ENCODE results near the gene VPS8.
"Not testable (repeated sequence)": the region's sequence is repeated elsewhere in the genome, so short reads cannot be mapped to it uniquely, and the experiment has no call there.

Gene VPS8

DNA sequence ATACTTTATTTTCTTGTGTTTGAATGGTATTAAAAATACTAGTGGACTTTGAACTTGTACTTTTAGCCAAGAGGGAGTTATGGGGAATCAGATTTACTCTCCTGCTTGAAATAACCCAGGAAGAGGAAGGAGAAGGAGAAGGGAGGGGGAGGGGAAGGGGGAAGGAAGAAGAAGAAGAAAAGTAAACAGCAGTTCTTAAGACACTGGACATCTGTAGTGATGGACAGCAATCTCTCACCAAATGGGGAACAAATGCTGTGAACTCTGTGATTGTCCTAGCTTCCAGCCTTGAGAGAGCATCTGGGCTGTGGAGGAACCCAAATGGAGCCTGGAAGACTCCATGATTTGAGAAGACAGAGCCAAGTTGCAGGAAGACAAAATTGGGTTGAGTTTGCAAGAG lies 52.0 kb downstream of the VPS8 start:
- no peak for DNase-seq (ENCODE audit: low read depth in 2 of 2)

GRCh38 chr3:184868477-184868876 lies 56.5 kb downstream of the VPS8 start:
- DNase-seq (ENCODE audit: low read depth in 2 of 2) = no peak

DNA sequence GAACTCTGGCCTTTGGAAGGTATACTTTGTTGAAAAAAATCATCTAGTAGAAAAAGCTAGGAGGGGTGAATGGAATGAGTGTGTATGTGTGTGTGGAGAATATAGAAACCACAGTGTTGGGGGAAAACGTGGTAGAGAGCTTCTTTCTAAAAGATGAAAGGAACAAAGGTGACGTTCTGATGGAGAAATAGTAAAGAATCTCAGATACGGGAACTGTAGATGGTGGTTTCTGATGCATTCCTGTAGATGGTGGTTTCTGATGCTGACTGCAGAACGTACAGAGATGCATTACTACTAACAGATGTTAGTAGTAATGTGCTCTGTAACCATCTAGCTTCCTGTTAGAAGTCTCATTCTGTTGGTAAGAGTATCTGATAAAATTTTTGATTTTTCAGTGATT lies 60.2 kb downstream of the VPS8 start:
- DNase-seq (ENCODE audit: low read depth in 2 of 2) = no peak

DNA sequence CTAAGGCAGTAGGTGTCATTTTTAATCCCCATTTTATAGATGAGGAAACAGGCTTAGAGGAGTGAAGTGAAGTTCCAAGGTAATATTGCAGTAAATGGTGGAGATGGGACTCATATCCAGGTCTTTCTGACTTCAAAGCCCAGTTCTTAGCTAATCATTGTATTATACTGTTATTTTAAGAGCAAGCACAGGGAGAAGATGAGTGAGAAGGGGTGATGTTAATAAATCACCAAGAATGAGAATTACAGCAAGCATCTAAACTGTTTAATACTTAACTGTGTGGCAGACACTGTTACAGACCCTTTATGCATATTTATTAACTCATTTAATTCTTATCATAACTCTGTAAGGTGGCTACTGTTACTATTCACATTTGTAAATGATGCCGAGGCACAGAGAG lies 61.2 kb downstream of the VPS8 start:
- no peak for DNase-seq (ENCODE audit: low read depth in 2 of 2)

- no peak for DNase-seq (ENCODE audit: low read depth in 2 of 2)
Observed at GRCh38 chr3:184874709-184875644, 63.0 kb downstream of the VPS8 start.

GRCh38 chr3:184880276-184881019 lies 68.5 kb downstream of the VPS8 start:
- no peak for DNase-seq (ENCODE audit: low read depth in 2 of 2)

DNA sequence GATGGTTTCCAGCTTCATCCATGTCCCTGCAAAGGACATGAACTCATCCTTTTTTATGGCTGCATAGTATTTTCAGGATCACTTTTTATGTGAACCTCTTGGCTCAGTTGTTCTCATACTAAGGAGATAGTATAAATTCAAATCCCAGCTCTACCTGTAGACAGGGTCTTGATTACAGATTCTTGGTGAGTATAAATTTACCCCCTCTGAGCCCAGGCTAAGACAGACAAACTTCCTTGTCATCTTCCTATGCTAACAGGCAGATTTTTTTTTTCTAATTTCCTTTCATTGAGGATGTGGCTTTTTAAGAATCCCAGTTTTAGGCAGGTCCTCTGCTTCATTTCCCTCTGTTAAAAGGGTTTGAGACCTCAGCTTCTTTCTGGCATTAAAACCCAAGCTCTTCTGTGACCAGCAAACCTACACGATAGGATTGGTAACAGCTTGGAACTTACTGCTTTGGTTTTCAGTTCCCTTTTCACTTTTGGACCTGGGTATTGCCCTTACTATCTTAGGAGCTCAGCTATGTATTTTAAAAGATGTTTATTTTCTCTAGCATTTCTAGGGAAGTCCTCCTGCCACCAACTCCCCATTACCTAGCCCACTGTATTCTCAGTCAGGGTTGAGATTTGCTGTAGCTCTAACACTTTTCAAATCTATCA lies 72.5 kb downstream of the VPS8 start:
- no peak for DNase-seq (ENCODE audit: low read depth in 2 of 2)

DNA sequence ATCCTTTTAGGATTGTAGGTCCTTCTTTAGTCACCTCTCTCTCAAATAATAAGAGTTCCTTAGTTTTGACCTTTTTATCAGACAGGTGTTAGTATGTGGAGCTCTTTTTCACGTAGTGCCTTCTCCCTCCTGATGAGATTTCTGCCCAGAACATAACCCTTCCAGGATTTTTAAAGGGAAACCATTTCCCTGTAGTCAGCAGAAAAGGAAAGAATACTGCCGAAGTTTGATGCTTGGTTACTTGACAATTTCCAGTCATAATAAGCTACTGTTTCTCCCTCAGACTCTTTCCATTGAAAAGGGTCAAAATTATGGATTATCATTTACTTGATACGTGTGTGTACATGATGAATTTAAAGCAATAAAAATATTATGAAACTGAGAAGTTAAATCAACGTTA lies 73.1 kb downstream of the VPS8 start:
- DNase-seq (ENCODE audit: low read depth in 2 of 2) = no peak

DNA sequence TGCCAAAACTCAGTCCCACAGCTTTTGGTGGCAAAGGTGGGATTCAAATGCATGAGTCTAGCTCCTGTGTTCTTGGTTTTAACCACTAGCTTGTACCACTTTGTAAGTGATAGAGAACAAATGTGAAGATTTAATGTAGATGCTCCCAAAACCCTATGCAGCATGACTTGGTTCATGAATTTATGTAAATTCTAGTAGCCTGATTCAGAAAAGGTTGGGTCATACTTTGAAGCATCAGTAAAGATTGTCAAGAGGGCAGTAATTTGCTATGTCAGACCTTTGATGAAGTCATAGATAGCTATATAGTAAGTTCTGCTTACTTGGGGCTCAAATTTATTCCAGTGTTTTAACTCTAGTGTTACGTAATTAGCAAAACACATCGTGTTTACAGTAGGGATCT lies 75.6 kb downstream of the VPS8 start:
- no peak for DNase-seq (ENCODE audit: low read depth in 2 of 2)

GRCh38 chr3:184889312-184889904 lies 77.4 kb downstream of the VPS8 start:
- no peak for DNase-seq (ENCODE audit: low read depth in 2 of 2)

GRCh38 chr3:184894051-184894450 lies 82.1 kb downstream of the VPS8 start:
- no peak for DNase-seq (ENCODE audit: low read depth in 2 of 2)

DNA sequence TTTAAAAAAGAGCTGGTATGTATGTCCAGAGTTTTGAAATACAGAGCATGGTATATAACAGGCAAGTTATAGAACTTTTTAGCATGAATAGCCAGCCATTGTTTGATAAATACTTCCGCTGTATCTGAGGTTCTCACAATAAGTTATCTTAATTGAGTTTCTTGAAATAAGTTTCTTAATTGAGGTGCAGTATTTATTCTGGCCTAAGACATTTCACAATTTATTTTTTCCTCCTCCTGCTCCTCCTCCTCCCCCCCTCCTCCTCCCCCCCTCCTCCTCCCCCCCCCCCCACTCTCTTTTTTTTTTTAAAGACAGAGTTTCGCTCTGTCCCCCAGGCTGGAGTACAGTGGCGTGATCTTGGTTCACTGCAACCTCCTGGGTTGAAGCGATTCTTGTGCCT lies 83.4 kb downstream of the VPS8 start:
- no peak for DNase-seq (ENCODE audit: low read depth in 2 of 2)

DNA sequence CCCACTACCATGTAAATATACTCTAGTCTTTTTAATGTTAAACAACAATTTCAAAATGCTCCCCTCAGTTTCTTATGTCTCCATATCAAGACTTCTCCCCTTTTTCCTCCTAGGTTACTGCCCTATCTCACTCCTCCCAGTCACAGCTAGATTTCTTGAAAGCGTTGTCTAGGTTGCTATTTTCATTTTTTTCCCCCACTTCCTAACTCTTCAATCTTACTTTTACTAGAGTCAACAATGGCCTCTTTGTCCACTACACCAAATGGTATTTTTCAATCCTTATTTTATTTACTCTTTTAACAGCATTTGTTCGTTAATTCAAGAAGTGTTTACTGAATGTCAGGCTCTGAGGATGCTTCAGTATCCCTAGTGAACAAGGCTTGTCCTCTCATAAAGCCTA lies 84.4 kb downstream of the VPS8 start:
- DNase-seq (ENCODE audit: low read depth in 2 of 2) = no peak

DNA sequence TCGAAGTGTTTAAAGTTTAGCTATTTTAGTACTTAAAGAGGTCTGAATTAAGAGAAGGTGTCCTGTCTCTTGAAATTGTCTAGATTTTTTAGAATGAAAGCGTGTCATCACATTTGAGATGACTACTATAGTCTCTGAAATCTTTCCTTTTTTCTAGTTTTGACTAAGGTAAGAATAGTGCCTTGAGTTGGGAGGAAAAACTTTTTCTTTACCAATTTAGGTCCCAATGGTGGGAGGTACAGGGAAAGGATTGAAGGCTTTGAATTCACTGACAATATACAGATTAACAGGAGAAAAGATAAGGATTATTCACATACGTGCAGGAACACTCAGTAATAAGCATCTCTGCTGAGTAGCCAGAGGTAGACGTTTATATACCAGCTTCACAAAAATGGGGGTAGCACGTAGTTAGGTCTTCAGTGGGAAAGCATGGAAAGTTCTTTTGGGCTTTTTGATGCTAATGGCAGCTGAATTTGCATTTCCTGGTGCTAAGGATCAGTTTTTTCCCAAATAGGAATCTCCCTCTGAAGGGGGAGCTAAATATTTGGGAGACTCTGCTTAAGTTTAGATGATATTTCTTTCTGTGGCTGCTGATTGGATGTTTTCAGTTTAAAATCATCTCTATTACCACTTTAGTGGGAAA lies 88.1 kb downstream of the VPS8 start:
- no peak for DNase-seq (ENCODE audit: low read depth in 2 of 2)

DNA sequence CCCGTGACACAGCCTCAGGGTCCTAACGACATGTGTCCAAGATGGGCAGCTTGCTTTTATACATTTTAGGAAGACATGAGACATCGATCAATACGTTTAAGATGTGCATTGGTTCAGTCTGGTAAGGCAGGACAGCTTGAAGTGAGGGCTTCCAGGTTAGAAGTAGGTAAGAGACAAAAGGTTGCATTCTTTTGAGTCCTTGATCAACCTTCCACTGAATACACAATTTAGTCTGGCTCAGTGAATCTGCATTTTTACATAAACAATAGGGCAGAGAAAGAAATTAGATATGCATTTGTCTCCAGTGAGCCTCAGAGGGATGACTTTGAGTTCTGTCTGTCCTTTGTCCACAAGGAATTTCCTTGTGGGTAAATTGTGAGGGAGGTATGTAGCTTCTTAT lies 95.1 kb downstream of the VPS8 start:
- not testable (repeated sequence) for DNase-seq (ENCODE audit: low read depth in 2 of 2)

- no peak for DNase-seq (ENCODE audit: low read depth in 2 of 2)
Observed at GRCh38 chr3:184907681-184908649, 96.0 kb downstream of the VPS8 start.

DNA sequence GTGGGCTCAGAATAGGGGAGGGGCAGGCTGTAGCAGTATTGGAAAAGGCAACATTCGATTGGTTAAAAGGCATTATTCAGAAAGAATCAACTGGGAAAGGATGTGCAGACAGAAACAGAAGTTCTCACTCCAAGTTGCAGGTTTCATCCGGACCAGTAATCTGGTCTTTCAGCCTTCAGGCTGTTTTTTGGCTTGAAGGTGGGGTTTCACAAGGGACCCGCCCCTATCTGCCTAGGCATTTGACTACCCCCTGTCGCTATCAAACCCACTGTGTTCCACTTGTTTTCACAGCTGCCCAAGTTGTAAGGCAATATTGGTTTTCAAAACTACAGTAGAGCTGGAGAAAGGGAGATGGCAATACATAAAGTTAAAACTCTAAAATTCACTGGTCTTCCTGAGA lies 96.9 kb downstream of the VPS8 start:
- DNase-seq (ENCODE audit: low read depth in 2 of 2) = no peak

- DNase-seq (ENCODE audit: low read depth in 2 of 2) = no peak
Observed at GRCh38 chr3:184910664-184911063, 98.7 kb downstream of the VPS8 start.

DNA sequence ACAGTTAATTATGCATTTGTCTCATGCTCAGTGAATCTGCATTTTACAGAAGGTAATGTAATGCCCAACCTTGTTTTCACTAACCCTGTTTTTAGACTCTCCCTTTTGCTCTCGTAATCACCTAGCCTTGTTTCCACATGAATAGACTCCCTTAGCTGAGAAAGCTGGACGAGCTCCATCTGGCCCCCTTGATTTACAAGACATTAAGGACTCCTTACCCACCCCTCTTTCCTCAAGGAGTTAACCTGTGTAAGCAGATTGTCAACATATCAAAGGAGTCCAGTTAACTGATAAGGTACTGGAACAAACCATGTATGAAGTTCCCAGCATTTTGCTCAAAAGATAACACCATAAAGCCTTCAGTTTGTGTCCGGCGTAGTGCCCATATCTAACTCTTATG lies 99.6 kb downstream of the VPS8 start:
- DNase-seq (ENCODE audit: low read depth in 2 of 2) = no peak

- no peak for DNase-seq (ENCODE audit: low read depth in 2 of 2)
Observed at GRCh38 chr3:184912163-184912562, 100.2 kb downstream of the VPS8 start.

Data from activated CD4-positive, alpha-beta T cell treated with anti-CD3 and anti-CD28 coated beads for 24 hours (primary cell).